ENCODE measurements around the gene NKPD1. TPM values are rescaled to one million over a fixed set of nuclear protein-coding genes. Genes with fewer than 3 reads are reported as not detected.

The NKPD1 gene
- total RNA-seq, 2 experiments from 2014 or later, result 0.73 to 0.91 TPM

DNA sequence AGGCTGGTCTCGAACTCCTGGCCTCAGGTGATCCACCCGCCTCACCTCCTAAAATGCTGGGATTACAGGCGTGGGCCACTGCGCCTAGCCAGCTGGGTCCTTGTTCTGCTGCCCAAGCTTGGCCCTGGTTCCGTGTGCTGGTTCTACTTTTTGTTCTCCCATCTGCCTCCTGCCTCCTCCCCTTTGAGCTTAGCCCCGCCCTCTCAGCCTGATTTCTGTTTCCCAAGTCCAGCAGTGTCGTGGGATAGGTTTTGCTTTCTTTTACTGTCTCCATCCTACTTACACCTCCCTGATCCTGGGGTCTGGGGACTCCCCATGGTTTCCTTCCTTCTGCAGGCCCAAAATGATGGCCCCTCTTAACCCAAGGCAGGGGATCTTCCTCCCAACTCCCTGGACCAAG, 20.2 kb upstream of the NKPD1 start:
- H3K27me3 ChIP-seq (ENCODE audit: control insufficient read depth in 1 of 2, insufficient read depth in 2 of 2, low read length in 2 of 2), result no peaks in the 10 kb centered on the region
- Mint-ChIP-seq H3K9me3 (no peaks in the 10 kb centered on the region), H3K36me3 (ENCODE audit: low read depth) (peaks cover 15% of the 10 kb centered on the region), H3K4me1 (ENCODE audit: low read depth) (peaks cover 42% of the 10 kb centered on the region), H3K27ac (peak overlapping the region; percentile 52), H3K27me3 (no peaks in the 10 kb centered on the region), H3K4me3 (peak overlapping the region; percentile 85)
- TF ChIP-seq CTCF (IDR thresholded peaks at IDR 0.05), result no peak
- peaks cover 56% of the 10 kb centered on the region for H3K4me1 ChIP-seq (ENCODE audit: insufficient read depth, low read length)
- ATAC-seq (ENCODE audit: poor library complexity), result no peak
- no peaks in the 10 kb centered on the region for H3K9me3 ChIP-seq (ENCODE audit: control insufficient read depth in 1 of 2, insufficient read depth in 1 of 2, low read length in 2 of 2)
- peaks cover 18% of the 10 kb centered on the region for H3K36me3 ChIP-seq (ENCODE audit: insufficient read depth, low read length)
- intact Hi-C loops (cut with DNase I, micrococcal nuclease), result loop anchor here in 1 of 2 experiments (2.0 to 10.0 kb wide), 2 partner anchors 144 to 724 kb away; partner anchors contain the start of gene MYPOP
- POLR2A ChIA-PET, result no interaction called here
- DNase-seq, result peak in 1 of 14 experiments; percentile 26
- no peak overlapping the region for H3K4me3 ChIP-seq (ENCODE audit: low read length)
- CTCF ChIA-PET, result interaction anchor here (1.0 kb wide), 1 partner anchor 68 kb away, joined by 3 read pairs; no protein-coding TSS in a partner anchor
- H3K27ac ChIP-seq (ENCODE audit: low read depth in 1 of 2, low read length in 2 of 2), result no peak overlapping the region

- Histone ChIP-seq H3K27ac (ENCODE audit: low read depth in 1 of 2, low read length in 2 of 2) (no peak overlapping the region), H3K9me3 (ENCODE audit: control insufficient read depth in 1 of 2, insufficient read depth in 1 of 2, low read length in 2 of 2) (no peaks in the 10 kb centered on the region), H3K36me3 (ENCODE audit: insufficient read depth, low read length) (peaks cover 18% of the 10 kb centered on the region), H3K27me3 (ENCODE audit: control insufficient read depth in 1 of 2, insufficient read depth in 2 of 2, low read length in 2 of 2) (no peaks in the 10 kb centered on the region), H3K4me3 (ENCODE audit: low read length) (peak overlapping the region; percentile 30), H3K4me1 (ENCODE audit: insufficient read depth, low read length) (peaks cover 54% of the 10 kb centered on the region)
- H3K4me3 Mint-ChIP-seq, result peak overlapping the region; percentile 83
- H3K9me3 Mint-ChIP-seq, result no peaks in the 10 kb centered on the region
- no peaks in the 10 kb centered on the region for H3K27me3 Mint-ChIP-seq
- CTCF ChIA-PET, result interaction anchor here (0.9 to 1.0 kb wide), 2 partner anchors 15 to 69 kb away, joined by 3 to 4 read pairs; no protein-coding TSS in a partner anchor
- H3K36me3 Mint-ChIP-seq (ENCODE audit: low read depth), result peaks cover 15% of the 10 kb centered on the region
- DNase-seq (no peak), ATAC-seq (ENCODE audit: poor library complexity) (no peak)
- intact Hi-C loops (cut with DNase I, micrococcal nuclease), result loop anchor here (1.0 to 10.0 kb wide), 8 partner anchors 72 to 725 kb away; partner anchors contain the start of genes MYPOP (in 2 of the 2), TOMM40 (in 2 of the 2), GEMIN7 (in 1 of the 2) and MARK4 (in 1 of the 2)
- POLR2A ChIA-PET, result interaction anchor here (1.6 to 2.8 kb wide), 5 partner anchors 27 to 179 kb away, joined by 4 to 81 read pairs (median 31); partner anchors contain the start of genes PPP1R37 and RELB
- peak overlapping the region; percentile 16 for H3K27ac Mint-ChIP-seq
- H3K4me1 Mint-ChIP-seq (ENCODE audit: low read depth), result peaks cover 43% of the 10 kb centered on the region
- TF ChIP-seq CTCF (IDR thresholded peaks at IDR 0.05), result no peak
These were observed 19.1 kb upstream of the NKPD1 start for GRCh38 chr19:45179892-45180370.

- ChIA-PET POLR2A (interaction anchor here (0.9 to 2.8 kb wide), 13 partner anchors 8 to 538 kb away, joined by 3 to 81 read pairs (median 9); partner anchors contain the start of genes CLASRP, CLPTM1, PPP1R37 and RELB), CTCF (interaction anchor here (0.9 to 1.9 kb wide), 6 partner anchors 8 to 409 kb away, joined by 3 to 7 read pairs (median 4); partner anchors contain the start of gene PPP1R37)
- Histone ChIP-seq H3K27ac (ENCODE audit: low read depth in 1 of 2, low read length in 2 of 2) (peak overlapping the region; percentile 83 to 86), H3K9me3 (ENCODE audit: control insufficient read depth in 1 of 2, insufficient read depth in 1 of 2, low read length in 2 of 2) (no peaks in the 10 kb centered on the region), H3K36me3 (ENCODE audit: insufficient read depth, low read length) (peaks cover 18% of the 10 kb centered on the region), H3K27me3 (ENCODE audit: control insufficient read depth in 1 of 2, insufficient read depth in 2 of 2, low read length in 2 of 2) (no peaks in the 10 kb centered on the region), H3K4me3 (ENCODE audit: low read length) (peak overlapping the region; percentile 93), H3K4me1 (ENCODE audit: insufficient read depth, low read length) (peaks cover 49% of the 10 kb centered on the region)
- no peaks in the 10 kb centered on the region for H3K9me3 Mint-ChIP-seq
- H3K36me3 Mint-ChIP-seq (ENCODE audit: low read depth), result peaks cover 15% of the 10 kb centered on the region
- no peak for TF ChIP-seq CTCF (IDR thresholded peaks at IDR 0.05)
- peak overlapping the region; percentile 84 for H3K27ac Mint-ChIP-seq
- peak overlapping the region; percentile 87 for H3K4me3 Mint-ChIP-seq
- intact Hi-C loops (cut with DNase I, micrococcal nuclease), result loop anchor here (1.0 to 10.0 kb wide), 6 partner anchors 73 to 724 kb away; partner anchors contain the start of genes TOMM40 (in 2 of the 2), GEMIN7 (in 1 of the 2), MARK4 (in 1 of the 2) and MYPOP (in 1 of the 2)
- H3K4me1 Mint-ChIP-seq (ENCODE audit: low read depth), result peaks cover 42% of the 10 kb centered on the region
- no peak for ATAC-seq (ENCODE audit: poor library complexity)
- no peaks in the 10 kb centered on the region for H3K27me3 Mint-ChIP-seq
- peak in 10 of 14 experiments; percentile 18 to 73 (median 32) for DNase-seq
These were observed 18.5 kb upstream of the NKPD1 start for GRCh38 chr19:45179072-45179891.
